HEK293 (cell line): ENCODE measurements around the gene MACO1.

Experiments
- CTCF ChIA-PET: fragments of 350-600 bp; formaldehyde crosslinking; extraction: SDS; loops from one replicate; lab custom pipeline; 2021; ENCODE audit warnings: antibody characterized with exemption; lab: Yijun Ruan, JAX
- POLR2A ChIA-PET: fragments of 300-600 bp; formaldehyde crosslinking; extraction: SDS; loops from one replicate; lab custom pipeline; 2020; ENCODE audit warnings: antibody characterized with exemption, inconsistent platforms; lab: Yijun Ruan, JAX
- H3K27ac ChIP-seq: fragments of 200-500 bp; sonication (Bioruptor generic); 2 replicates; pipeline ENCODE4 v1.5.1; 2014; ENCODE audit warnings: low read depth, low read length, control low read depth, inconsistent platforms; ENCODE audit errors: extremely low read depth
- H3K36me3 ChIP-seq, 2 experiments: fragments of 200-500 bp in 1 of 2; sonication (Bioruptor generic) in 1 of 2; 1 replicate in 1 of 2; 2 replicates in 1 of 2; pipeline ENCODE4 v1.5.1; 2014 to 2017; ENCODE audit warnings: inconsistent platforms in 2 of 2, low read length in 2 of 2; ENCODE audit not compliant: control insufficient read depth in 2 of 2, insufficient read depth in 1 of 2
- H3K4me1 ChIP-seq: fragments of 200-500 bp; sonication (Bioruptor generic); 2 replicates; pipeline ENCODE4 v1.5.1; 2014; ENCODE audit warnings: mild to moderate bottlenecking, low read length, inconsistent platforms; ENCODE audit not compliant: control insufficient read depth, insufficient read depth
- H3K4me3 ChIP-seq: 2 replicates; pipeline ENCODE4 v1.5.1; 2011; ENCODE audit warnings: low read depth, mild to moderate bottlenecking, control low read depth, low read length, moderate library complexity
- H3K9me3 ChIP-seq: fragments of 200-500 bp; sonication (Bioruptor generic); 2 replicates; pipeline ENCODE4 v1.5.1; 2014; ENCODE audit warnings: low read depth, low read length, inconsistent platforms; ENCODE audit not compliant: control insufficient read depth, insufficient read depth
- GLIS1 ChIP-seq: fragments of 450-650 bp; formaldehyde crosslinking; IDR thresholded peaks from 2 replicates; pipeline ENCODE4 v1.5.1; 2016; ENCODE audit warnings: missing biosample characterization, missing genetic modification characterization
- HIC1 ChIP-seq: fragments of 450-650 bp; formaldehyde crosslinking; IDR thresholded peaks from 2 replicates; pipeline ENCODE4 v1.5.1; 2016; ENCODE audit warnings: missing biosample characterization, missing genetic modification characterization
- MEIS1 ChIP-seq: sonication (generic); formaldehyde crosslinking; IDR thresholded peaks from 2 replicates; pipeline ENCODE4 v1.8.1; 2022; ENCODE audit warnings: missing genetic modification reagents, mild to moderate bottlenecking, borderline replicate concordance
- PRDM1 ChIP-seq: fragments of 450-650 bp; formaldehyde crosslinking; IDR thresholded peaks from 2 replicates; pipeline ENCODE4; 2016; ENCODE audit warnings: missing biosample characterization, missing genetic modification characterization
- SALL2 ChIP-seq: fragments of 450-650 bp; formaldehyde crosslinking; IDR thresholded peaks from 2 replicates; pipeline ENCODE4 v1.5.0; 2017; ENCODE audit warnings: missing biosample characterization, mild to moderate bottlenecking, missing genetic modification characterization, borderline replicate concordance
- ZBTB10 ChIP-seq: fragments of 450-650 bp; formaldehyde crosslinking; IDR thresholded peaks from 2 replicates; pipeline ENCODE4 v1.5.1; 2016; ENCODE audit warnings: missing biosample characterization, missing genetic modification characterization
- ZBTB17 ChIP-seq: fragments of 450-650 bp; formaldehyde crosslinking; IDR thresholded peaks from 2 replicates; pipeline ENCODE4 v1.5.1; 2016; ENCODE audit warnings: missing biosample characterization, missing genetic modification characterization
- ZBTB8A ChIP-seq: fragments of 450-650 bp; formaldehyde crosslinking; IDR thresholded peaks from 2 replicates; pipeline ENCODE4 v1.5.1; 2016; ENCODE audit warnings: missing biosample characterization, missing genetic modification characterization
- ZFHX2 ChIP-seq: fragments of 450-650 bp; formaldehyde crosslinking; conservative IDR thresholded peaks from 2 replicates; pipeline ENCODE4 v1.5.1; 2016; ENCODE audit warnings: missing biosample characterization, missing genetic modification characterization
- ZNF2 ChIP-seq: fragments of 450-650 bp; formaldehyde crosslinking; IDR thresholded peaks from 2 replicates; pipeline ENCODE4 v1.5.1; 2016; ENCODE audit warnings: missing biosample characterization, missing genetic modification characterization
- ZNF248 ChIP-seq: fragments of 450-650 bp; formaldehyde crosslinking; IDR thresholded peaks from 2 replicates; pipeline ENCODE4 v1.5.1; 2017; ENCODE audit warnings: missing biosample characterization, missing genetic modification characterization
- ZNF292 ChIP-seq: fragments of 450-650 bp; formaldehyde crosslinking; IDR thresholded peaks from 2 replicates; pipeline ENCODE4 v1.5.1; 2016; ENCODE audit warnings: low read depth, missing biosample characterization, missing genetic modification characterization, borderline replicate concordance
- ZNF521 ChIP-seq: fragments of 450-650 bp; formaldehyde crosslinking; IDR thresholded peaks from 2 replicates; pipeline ENCODE4 v1.5.1; 2017; ENCODE audit warnings: missing biosample characterization, mild to moderate bottlenecking, missing genetic modification characterization
- ZNF544 ChIP-seq: fragments of 450-650 bp; formaldehyde crosslinking; IDR thresholded peaks from 2 replicates; pipeline ENCODE4 v1.5.0; 2017; ENCODE audit warnings: missing biosample characterization, missing genetic modification characterization
- ZNF621 ChIP-seq: fragments of 450-650 bp; formaldehyde crosslinking; IDR thresholded peaks from 2 replicates; pipeline ENCODE4 v1.5.1; 2017; ENCODE audit warnings: missing biosample characterization, missing genetic modification characterization
- ZNF654 ChIP-seq: fragments of 450-650 bp; formaldehyde crosslinking; IDR thresholded peaks from 2 replicates; pipeline ENCODE4 v1.5.1; 2016; ENCODE audit warnings: low read depth, missing biosample characterization, missing genetic modification characterization
- ZNF677 ChIP-seq: fragments of 450-650 bp; IDR thresholded peaks from 2 replicates; pipeline ENCODE4 v1.5.0; 2018; ENCODE audit warnings: missing biosample characterization, mild to moderate bottlenecking, missing genetic modification characterization, moderate library complexity
- ZNF692 ChIP-seq: fragments of 450-650 bp; formaldehyde crosslinking; IDR thresholded peaks from 2 replicates; pipeline ENCODE4 v1.5.1; 2016; ENCODE audit warnings: missing biosample characterization, missing genetic modification characterization
- ZNF777 ChIP-seq: fragments of 450-650 bp; formaldehyde crosslinking; IDR thresholded peaks from 2 replicates; pipeline ENCODE4 v1.5.1; 2017; ENCODE audit warnings: missing biosample characterization, missing genetic modification characterization, borderline replicate concordance
- ZSCAN4 ChIP-seq: fragments of 450-650 bp; formaldehyde crosslinking; IDR thresholded peaks from 2 replicates; pipeline ENCODE4 v1.5.1; 2017; ENCODE audit warnings: missing biosample characterization, missing genetic modification characterization
- TF ChIP-seq, protein P1 (sequence below): fragments of 450-650 bp; formaldehyde crosslinking; IDR thresholded peaks from 2 replicates; pipeline ENCODE4 v1.5.1; 2016; ENCODE audit warnings: missing biosample characterization, missing genetic modification characterization

MACO1 gene

DNA sequence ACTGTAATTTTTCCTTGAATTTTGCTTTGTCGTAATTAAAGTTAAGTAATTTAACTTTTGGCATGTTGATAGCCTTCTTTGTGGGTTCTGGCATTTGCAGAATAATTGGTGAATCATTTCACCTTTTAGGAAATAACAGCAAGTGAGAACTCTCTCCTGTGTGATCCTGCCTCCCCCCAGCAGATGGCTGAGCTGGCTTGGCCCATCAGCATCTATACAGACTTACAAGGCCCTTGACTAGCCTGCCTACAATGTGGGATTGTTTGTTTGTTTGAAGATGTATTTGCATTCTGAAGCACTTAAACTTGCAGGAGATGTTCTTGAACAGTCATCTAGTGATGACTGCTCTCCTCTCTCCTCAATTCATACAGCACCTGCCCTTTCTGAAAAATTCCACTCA lies 55.9 kb downstream of the MACO1 start:
- TF ChIP-seq ZNF777 (tag by site-specific recombination): no peak
- no peak for TF ChIP-seq ZNF292 (tag by site-specific recombination)
- TF ChIP-seq, protein P1, sequence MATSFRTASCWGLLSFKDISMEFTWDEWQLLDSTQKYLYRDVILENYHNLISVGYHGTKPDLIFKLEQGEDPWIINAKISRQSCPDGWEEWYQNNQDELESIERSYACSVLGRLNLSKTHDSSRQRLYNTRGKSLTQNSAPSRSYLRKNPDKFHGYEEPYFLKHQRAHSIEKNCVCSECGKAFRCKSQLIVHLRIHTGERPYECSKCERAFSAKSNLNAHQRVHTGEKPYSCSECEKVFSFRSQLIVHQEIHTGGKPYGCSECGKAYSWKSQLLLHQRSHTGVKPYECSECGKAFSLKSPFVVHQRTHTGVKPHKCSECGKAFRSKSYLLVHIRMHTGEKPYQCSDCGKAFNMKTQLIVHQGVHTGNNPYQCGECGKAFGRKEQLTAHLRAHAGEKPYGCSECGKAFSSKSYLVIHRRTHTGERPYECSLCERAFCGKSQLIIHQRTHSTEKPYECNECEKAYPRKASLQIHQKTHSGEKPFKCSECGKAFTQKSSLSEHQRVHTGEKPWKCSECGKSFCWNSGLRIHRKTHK (tag by site-specific recombination): no peak
- TF ChIP-seq ZNF654 (tag by site-specific recombination): no peak
- no peak for TF ChIP-seq ZNF521
- TF ChIP-seq PRDM1: no peak
- no peak for TF ChIP-seq ZNF248 (tag by site-specific recombination)
- TF ChIP-seq MEIS1 (CRISPR knock-in tag): no peak
- TF ChIP-seq ZSCAN4 (tag by site-specific recombination): no peak
- TF ChIP-seq ZNF2 (tag by site-specific recombination): no peak
- no peak for TF ChIP-seq ZNF621
- TF ChIP-seq ZNF692 (tag by site-specific recombination): no peak
- no peak for TF ChIP-seq ZBTB10 (tag by site-specific recombination)
- TF ChIP-seq HIC1 (tag by site-specific recombination): no peak
- TF ChIP-seq ZNF677 (tag by site-specific recombination): no peak
- TF ChIP-seq ZFHX2 (tag by site-specific recombination): no peak
- no peak overlapping the region for H3K27ac ChIP-seq
- peaks cover 8 to 43% of the 10 kb centered on the region in 2 experiments for H3K36me3 ChIP-seq

DNA sequence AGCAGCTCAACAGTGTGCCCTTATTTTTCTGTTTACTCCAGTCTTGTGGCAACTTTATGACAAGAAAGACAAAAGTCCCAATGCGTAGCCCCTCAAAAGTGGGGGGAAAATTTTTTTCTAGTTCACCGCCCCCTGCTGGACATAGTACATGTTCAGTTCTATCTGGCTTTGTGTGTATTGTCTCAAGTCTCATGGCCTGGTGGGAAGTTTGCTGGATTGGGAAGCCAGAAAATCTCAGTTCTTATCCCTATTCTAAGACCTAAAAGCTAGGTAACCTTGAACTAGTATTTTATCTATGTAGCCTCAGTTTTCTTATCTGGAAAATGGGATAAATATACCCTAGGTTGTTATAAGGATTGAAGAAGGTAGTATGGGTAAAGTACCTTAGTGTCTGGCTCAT lies 56.9 kb downstream of the MACO1 start:
- TF ChIP-seq ZBTB17 (tag by site-specific recombination): no peak
- no peak for TF ChIP-seq ZBTB8A (tag by site-specific recombination)
- no peak for TF ChIP-seq ZNF544 (tag by site-specific recombination)
- TF ChIP-seq SALL2: no peak
- no peak for TF ChIP-seq GLIS1 (tag by site-specific recombination)
- CTCF ChIA-PET: interaction anchor here (0.7 to 4.2 kb wide), 22 partner anchors 9 to 312 kb away, joined by 3 to 52 read pairs (median 4); partner anchors contain the start of gene SELENON
- POLR2A ChIA-PET: no interaction called here
- H3K4me1 ChIP-seq: peaks cover 4% of the 10 kb centered on the region; the same call in 1 of the 2 replicates
- no peaks in the 10 kb centered on the region for H3K9me3 ChIP-seq
- no peak overlapping the region for H3K4me3 ChIP-seq
- H3K27ac ChIP-seq: no peak overlapping the region
- H3K36me3 ChIP-seq: peaks cover 8 to 53% of the 10 kb centered on the region in 2 experiments

More for the DNA sequence above, 55.9 kb downstream of the MACO1 start:
- Histone ChIP-seq H3K4me3 (no peak overlapping the region), H3K9me3 (no peaks in the 10 kb centered on the region), H3K4me1 (peaks cover 4% of the 10 kb centered on the region; the same call in 1 of the 2 replicates)
- POLR2A ChIA-PET: interaction anchor here (0.7 kb wide), 1 partner anchor 56 kb away, joined by 3 read pairs; no protein-coding TSS in a partner anchor
- CTCF ChIA-PET: interaction anchor here (0.7 to 4.2 kb wide), 13 partner anchors 9 to 1210 kb away, joined by 3 to 52 read pairs (median 4); no protein-coding TSS in a partner anchor
